GM21526 (cell line): ENCODE data around the gene RIT2.

Experiments
- ATAC-seq: cut with Tn5 transposase; IDR thresholded peaks from one replicate; pipeline ENCODE4 v1.9.1; 2021; ENCODE audit warnings: moderate library complexity; ENCODE audit not compliant: unreplicated experiment, low FRiP score

The RIT2 gene

DNA sequence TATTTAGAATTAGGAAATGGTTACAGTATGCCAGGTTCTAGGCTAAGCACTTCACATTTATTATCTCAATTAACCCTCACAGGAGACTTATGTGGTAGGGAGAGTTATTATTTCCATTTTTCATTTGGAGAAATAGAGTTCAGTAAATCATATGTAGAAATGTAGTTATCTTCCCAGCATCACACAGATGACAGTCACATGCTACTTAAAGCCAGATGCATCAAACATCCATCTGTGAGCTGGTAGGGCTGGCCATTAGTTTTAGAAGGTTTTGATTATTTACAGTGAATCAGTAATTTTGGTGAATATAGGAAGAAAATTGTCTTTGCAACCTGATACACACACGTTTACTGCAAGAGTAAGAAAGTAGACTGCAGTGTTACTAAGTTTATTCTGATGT, 97.9 kb downstream of the RIT2 start:
- no peak for ATAC-seq

DNA sequence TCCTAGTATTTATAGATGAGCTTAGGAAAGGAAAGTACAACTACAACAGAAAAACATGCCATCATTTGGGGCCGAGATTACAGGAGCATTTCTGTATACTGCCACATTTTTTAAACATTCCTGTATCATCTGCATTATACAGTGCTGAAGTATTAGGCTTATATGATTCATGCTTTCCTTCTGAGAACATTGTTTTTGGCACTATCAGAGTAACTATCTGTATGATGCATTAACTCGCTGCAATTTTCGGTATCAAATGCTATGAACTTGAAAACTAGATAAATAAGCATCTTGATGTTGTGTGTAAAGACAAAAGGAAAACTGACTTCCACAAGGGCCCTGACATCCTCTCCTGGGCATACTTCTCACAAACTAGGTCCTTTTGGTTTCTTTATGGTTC, 102.0 kb downstream of the RIT2 start:
- no peak for ATAC-seq

DNA sequence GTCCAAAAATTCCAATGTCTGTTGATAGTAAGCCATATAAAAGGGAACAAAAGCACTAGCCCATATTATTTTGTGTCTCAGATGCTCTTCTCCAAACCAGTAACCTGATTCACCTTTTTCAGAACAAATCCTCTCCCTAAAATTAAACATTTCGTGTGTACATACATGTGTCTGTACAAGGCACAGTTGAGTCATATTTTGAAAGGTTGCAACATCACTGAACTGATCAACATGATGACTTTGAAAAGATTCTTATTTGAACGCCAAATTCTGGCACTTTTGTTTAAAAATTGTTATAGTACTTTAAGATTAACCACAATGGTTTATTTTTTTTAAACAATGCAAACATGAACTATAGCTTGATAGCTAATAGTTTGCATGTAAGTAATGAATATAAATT, 102.5 kb downstream of the RIT2 start:
- ATAC-seq, result no peak

DNA sequence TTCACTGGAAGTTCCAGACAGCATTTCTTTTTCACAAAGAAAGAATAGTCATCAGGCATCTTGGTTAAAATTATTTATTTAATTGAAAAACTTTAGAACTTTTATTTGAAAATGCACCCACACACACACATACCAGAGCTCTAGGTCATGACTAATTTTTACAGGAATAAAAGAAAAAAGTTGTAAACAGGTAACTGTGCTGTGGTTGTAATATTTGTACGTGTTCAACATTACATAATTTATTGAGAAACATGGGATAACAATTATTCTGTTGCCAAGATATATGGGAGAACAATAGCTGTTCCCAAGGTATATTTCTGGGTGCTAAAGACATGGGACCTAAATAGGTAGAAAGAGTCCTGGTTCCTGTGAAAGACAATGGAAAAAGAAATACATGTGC, 104.9 kb downstream of the RIT2 start:
- no peak for ATAC-seq

DNA sequence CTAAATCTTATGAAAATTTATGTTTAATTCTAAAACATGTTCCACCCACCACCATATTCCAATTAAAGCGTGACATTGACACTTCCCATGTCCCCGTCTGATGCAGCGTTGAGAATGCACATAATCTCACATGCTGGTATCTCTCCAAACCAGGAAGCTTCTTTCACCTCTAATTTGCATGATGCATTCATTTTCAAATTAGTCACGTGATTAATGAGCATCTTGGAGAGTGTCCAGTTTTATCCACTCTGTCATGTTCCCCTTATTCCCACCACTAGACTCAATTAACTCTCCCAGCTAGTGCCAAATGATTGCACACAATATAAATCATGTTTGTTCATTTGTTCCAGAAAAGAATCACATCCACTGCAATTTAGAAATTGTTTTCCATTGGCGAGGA, 105.8 kb downstream of the RIT2 start:
- ATAC-seq, result no peak

DNA sequence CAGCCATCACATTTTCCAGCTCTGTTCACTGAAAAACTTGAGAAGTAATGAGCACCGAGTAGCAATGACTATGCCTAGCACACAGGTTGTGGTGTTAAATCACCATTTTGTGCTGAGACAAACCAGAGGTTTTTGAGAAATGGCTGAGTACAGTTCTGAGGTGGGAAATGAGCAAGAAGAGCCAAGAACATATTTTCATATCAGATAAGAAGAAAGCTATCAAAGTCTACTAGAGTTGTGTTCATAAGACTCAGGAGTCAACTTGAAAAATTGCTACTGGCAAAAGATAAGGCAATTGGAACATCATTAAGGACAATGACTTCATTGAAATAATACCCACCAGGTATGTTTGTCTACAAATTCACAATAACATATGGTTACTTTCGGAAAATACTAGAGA, 108.1 kb downstream of the RIT2 start:
- ATAC-seq, result no peak

DNA sequence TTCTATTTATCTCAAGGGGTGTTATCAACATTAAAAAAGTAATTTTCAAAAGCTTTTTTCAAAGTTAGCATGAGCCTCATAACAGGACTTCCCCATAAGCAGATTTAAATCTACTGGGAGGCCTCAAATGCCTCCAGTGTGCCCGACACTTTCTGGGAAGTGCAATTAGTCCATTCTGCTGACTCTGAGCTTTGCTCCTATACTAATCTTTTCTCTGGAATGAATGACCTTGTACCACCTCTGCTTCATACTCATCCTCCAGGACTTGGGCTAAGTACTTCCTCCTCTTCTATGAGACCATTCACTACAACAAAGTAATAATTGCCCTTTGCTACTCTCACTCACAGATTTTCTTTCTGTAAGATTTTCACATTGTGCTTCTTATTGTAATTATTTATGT, 111.1 kb downstream of the RIT2 start:
- ATAC-seq, result no peak

DNA sequence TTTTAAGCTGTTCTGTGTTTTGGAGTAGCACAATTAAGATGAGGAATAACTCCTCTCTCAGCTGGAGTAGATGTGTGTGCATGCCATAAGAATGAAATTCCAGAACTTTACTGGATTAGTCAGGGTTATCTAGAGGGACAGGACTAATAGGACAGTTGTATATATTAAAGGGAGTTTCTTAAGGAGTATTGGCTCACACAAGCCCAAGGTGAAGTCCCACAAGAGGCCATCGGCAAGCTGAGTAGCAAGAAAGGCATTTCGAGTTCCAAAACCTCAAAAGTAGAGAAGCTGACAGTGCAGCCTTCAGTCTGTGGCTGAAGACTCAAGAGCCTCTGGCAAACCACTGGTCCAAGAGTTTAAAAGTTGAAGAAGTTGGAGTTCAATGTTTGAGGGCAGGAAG, 113.7 kb downstream of the RIT2 start:
- ATAC-seq, result no peak

DNA sequence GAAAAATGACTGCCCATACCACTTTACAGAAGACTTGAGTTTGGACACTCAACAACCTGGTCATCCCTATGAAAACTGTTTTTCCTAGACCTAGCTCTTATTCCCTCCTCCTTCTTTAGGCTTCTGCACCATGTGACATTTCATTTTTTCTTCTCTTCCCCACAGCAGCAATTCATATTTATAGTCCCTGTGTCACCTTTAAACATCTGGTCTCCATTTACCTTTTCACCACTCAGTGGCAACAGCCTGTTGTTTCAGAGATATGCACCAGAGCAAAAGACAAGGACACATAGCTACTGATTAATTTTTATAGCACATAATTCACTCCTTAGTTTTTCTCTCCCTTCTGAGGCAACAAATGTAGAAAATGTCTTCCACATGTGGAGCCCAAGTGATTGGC, 118.7 kb downstream of the RIT2 start:
- ATAC-seq, result no peak

DNA sequence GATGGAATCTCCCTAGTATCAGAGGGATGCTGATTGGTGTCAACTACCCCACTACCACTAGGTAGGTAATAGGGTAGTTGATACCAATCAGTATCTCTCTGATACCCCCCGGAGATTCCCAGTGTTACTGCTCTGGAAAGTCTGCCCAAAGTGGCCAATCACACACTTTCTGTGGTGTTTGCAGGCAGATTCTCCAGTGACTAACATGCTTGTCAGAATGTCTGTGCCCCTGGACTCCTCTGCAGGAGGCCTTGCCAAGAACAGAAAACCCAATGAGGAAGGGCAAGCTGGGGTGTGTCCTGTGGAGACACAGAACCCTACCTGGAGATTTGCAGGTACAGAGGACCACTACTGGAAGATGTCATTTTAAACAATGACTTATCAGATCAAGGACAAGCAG, 135.1 kb downstream of the RIT2 start:
- no peak for ATAC-seq

DNA sequence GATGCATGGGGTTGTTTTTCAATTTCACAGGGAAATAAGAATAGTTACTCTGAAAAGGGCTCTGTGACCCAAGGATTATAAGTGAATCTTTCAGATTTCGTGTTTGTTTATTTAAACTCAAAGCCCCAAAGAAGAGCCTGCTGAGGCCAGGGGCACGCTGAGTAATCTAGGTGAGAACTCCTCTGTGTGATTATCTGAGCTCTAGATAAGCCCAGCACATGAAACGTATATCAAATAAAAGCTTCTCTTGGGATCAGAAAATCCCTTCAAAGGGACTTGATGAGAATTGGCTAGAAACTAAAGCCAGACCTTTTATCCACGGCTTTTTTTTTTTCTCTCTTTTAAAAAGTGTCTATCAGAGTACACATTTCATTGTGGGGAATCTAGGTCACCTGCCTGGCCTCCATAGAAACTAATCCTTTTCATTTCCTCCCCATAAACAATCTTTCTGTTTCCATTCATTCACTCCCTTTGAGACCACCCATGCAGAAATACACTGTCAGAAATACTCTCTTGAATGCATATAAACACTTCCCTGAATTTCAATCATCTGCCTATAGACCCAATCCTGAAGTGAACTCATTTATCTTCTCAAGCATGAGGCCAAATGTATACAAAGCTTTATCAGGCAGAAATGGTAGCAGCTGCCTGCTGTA, 137.4 kb downstream of the RIT2 start:
- no peak for ATAC-seq

DNA sequence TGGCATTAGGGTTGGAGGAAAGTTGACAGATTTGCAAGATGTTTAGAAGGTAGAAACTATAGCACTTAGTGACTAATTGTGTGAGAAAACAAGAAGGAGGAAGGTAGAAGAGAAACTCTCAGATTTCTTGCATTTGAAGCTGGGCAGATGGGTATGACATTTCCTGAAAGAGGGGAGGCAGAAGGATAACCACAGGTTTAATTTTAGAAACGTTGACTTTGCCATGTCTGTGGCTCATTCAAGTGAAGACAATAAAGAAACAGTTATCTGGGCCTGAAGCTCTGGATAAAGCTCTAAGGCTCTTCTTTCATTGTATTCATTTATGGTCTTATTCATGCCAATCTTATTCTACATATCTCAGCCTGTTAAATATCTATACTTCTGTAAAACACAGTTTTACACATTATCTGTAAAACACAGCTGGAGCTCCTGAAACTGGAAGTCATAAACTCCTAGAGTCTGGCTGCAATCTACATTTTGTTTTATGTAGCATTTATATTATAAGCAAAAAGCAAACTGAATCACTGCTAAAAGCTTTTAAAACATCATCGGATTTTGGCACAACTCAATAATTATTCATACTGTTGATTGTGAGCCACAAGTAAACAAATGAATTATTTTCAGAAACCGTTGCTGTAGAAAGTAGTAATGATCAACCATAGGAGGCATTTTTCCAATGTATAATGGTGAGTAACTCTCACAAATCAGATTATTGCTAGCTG, 138.5 kb downstream of the RIT2 start:
- ATAC-seq, result no peak

DNA sequence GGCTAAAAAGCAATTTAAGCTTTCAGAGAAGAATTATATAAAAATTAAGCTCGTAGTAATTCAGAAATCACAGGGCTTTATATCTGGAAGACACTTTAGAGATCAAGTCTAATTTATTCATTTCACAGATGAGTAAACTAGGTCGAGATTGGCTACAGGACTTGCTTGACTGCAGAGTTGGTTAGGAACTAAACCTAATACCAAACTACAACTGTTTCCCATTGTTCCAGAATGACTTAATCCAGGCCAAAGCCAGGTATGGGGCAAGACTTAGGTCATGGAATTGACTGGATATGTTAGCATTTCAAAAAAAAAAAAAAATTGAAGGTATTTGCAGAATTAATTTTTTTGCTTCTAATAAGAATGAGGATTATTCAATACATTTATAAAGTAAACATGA, 146.1 kb downstream of the RIT2 start:
- no peak for ATAC-seq

DNA sequence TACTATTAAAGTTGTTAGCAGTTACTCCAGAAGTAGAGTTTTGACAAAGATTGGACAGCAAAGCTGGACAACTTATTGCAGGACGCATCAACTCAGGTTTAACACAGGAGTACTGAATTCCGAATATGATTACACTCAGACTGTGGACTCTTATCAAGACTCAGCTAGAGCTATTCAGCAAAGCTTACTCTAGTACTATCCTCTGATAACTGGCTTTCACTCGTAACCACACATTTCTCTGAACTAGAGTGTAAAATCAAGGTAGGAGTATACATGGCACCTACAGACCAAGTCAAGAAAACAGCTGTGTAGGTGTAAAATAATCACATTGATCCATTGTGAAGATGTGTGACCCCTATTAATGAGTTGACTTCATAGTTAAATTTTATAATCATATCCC, 154.2 kb downstream of the RIT2 start:
- no peak for ATAC-seq

DNA sequence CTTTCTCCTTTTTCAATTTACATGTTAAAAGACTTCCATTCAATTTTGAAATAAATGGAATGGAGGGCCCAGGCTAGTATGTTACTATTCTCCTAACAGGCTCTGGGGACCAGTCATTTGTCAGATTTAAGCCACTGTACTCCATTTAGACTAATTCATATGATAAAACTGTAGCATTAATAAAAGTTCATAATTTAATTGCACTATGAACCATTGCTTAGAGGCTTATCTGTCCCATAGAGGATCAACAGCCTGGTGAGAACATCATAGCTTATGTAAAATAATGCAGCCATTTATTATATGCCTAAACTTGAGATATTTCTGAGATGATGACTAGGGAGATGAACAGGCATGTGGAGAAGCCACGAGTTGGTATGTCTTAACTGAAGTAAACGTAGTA, 156.0 kb downstream of the RIT2 start:
- ATAC-seq, result no peak

DNA sequence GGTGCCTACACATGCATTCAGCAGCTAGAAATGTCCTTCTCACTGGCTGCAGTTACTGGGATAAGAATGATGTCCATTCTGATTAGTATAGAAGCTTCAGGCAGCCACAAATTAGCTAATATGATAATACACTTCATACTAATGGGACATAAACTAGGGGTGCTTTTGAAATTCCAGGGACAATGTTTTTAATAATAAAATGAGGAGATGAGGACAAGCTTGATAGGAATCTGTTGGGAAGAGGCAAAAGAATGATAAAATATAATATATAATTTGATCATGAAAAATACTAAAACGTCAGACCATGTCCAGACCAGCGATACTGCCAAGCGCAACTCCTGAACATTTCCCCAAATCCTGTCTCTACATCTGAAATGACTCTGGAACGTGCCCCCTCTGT, 157.1 kb downstream of the RIT2 start:
- ATAC-seq, result no peak

DNA sequence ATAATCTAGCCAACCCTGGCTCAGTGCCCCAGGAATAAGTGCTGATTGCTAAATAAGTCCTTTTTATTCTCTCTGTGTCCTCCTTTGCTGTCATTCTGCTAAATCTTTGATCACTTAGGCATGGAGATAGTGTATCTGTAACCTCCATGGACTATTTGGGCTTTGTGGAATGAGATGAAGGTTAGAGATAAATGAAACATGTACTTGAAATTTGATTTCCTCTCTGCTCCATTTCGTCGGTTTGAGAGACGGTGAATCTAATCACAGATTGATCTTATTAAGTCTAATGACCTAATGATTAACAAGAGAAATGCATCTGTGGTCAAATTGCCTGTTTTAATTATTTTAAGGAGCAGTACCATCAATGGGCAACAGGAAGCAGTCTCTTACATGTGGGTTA, 159.2 kb downstream of the RIT2 start:
- no peak for ATAC-seq

DNA sequence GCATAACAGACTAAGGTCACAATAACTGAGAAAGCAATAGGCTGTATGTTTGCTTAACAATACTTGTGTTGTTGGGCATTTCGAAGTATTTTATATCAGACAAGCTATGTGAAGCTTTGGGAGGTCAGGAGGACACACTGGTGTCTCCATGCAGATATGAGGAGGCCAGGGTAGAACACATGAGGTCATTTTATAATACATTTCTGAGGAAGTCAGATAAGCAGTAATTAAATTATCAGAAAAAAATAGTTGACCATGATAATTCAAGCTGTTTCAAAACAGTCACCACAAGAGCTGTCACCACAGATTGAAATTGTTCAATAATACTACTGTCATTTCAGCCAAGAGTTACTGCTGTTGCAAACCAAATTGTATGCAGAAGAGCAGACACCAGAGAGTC, 160.6 kb downstream of the RIT2 start:
- ATAC-seq, result no peak

DNA sequence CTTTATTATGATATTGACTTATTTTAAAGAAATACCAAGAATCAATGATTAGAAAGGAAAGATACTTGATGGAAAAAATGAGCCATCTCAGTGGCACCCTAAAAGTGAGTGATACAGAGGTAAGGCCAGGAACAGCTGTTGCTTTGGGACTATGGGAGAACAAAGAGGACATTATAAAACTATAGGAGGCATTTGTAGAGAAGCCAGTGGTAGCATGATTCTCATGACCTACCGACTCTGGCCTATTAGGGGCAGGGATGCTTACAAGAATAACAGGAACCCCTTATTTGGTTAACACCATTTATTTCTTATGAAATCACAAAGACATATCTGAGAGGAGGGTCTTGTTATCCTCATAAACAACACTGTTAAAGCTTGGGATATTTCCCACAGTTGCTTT, 162.2 kb downstream of the RIT2 start:
- ATAC-seq, result no peak

DNA sequence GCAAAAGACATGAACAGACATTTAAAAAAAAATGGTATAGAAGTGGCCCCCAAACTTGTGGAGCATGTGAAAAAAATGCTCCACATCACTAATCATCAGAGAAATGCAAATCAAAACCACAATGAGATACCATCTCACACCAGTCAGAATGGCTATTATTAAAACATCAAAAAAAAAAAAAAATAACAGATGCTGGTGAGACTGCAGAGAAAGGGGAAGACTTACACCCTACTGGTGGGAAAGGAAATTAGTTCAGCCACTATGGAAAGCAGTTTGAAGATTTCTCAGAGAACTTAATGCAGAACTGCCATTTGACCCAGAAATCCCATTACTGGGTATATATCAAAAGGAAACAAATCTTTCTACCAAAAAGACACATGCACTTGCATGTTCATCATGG, 164.8 kb downstream of the RIT2 start:
- no peak for ATAC-seq

DNA sequence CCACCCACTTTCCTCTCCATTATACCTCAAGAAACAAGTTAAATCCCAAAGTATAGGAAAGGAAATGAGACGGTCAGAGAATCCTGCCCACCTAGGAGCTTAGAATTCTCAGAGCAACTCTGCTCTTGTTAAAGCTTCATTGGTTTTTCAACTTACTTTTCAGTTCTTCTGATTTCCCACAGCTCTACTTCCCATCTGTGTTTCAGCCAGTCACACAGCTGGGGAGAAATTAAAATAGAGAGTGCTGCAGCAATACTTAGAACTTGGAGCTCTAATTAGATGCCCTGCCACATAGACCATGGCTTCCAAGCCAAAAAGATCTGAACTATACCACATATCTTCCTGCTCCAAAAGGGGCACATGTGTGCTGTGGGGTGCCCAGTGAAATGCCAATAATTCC, 166.7 kb downstream of the RIT2 start:
- no peak for ATAC-seq

DNA sequence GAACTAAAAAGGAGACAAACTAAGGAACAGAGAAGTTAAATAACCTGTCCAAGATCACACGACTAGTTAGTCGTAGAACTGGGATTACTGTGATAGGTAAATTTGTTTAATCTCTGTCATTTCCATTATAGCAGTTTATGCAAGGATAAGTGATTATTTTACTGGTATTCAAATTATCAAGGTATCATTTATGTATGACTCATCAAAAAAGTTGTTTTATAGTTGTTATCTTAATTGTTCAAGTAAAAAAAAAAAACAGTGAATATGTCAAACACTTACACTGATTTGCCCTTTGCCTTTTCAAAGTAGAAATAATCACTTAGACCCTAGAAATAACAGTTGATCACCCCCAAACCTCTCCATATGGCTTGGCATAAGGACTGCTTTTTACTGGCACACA, 173.6 kb downstream of the RIT2 start:
- ATAC-seq, result no peak

DNA sequence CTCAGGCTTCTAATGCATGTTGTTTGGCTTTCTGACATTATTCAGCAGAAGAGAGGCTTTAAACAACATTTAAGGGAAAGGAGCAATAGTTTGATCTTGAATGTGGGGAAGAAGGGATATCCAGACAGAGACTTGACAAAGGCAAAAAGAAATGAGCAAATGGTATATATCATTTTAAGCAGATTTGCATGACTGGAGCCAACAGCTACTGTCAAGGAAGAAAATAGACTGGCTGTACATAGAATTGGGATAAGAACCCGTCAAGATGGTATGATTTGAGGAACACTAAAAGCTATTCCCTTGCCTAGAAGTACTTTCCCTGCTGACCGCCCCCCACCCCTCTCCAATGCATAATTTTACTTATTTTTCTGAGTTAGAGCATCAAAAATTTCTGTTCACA, 174.5 kb downstream of the RIT2 start:
- ATAC-seq, result no peak
